ENCODE data around the gene INPP5F. TPM values are rescaled to one million over a fixed set of nuclear protein-coding genes. Genes with fewer than 3 reads are reported as not detected.
"Not testable (repeated sequence)": the region's sequence is repeated elsewhere in the genome, so short reads cannot be mapped to it uniquely, and the experiment has no call there.

INPP5F gene
- total and polyA plus RNA-seq, 2 donors (not counting 1 experiment from before 2014, with no cell fraction given): 11.2 to 37.5 TPM

DNA sequence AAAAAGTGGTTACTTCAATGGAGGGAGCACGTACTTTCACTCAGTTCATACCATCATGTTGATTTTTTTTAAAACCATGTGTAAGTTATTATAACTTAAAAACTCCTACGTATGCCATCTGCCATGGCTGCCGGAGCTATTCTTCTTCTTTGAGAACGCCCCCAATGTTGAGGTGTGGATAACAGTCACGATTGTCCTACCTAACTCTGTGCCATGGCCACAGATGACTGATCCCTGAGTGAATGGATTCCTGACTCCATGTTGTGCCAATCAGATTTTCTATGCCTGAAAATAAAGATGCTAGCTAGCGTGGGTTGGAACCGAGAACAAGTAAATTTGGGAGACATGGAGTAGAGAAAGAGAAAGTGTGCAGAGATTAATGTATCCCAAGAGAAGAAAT is 141.5 kb downstream of the INPP5F start:
- Histone ChIP-seq H2AFZ (ENCODE audit: insufficient read depth, low read depth, low read length, poor library complexity, severe bottlenecking) (no peak overlapping the region), H3K4me1 (ENCODE audit: control insufficient read depth in 2 of 2, insufficient read depth in 2 of 2, low read length in 2 of 2) (peaks cover 14 to 16% of the 10 kb centered on the region in 2 donors), H3K27ac (ENCODE audit: low read length in 2 of 2) (no peak overlapping the region), H3K9me3 (ENCODE audit: control extremely low read depth in 1 of 3, control insufficient read depth in 2 of 3, insufficient read depth in 1 of 3, low read length in 2 of 3) (peaks cover 1 to 8% (median 3%) of the 10 kb centered on the region in 3 donors), H3K79me2 (ENCODE audit: control insufficient read depth, insufficient read depth, low read length) (peaks cover 100% of the 10 kb centered on the region), H3K36me3 (replicated peaks in 1 of 2; ENCODE audit: control extremely low read depth in 1 of 2, control insufficient read depth in 1 of 2, extremely low read depth in 1 of 2, insufficient read depth in 2 of 2, low read length in 1 of 2) (peaks cover 0 to 4% of the 10 kb centered on the region in 2 experiments), H4K20me1 (ENCODE audit: control insufficient read depth, insufficient read depth, low read length, poor library complexity, severe bottlenecking) (peaks cover 65% of the 10 kb centered on the region), H3K9ac (ENCODE audit: low read length) (no peak overlapping the region), H3K4me2 (replicated peaks; ENCODE audit: low read depth, low read length, poor library complexity, severe bottlenecking) (no peak overlapping the region), H3K4me3 (ENCODE audit: control extremely low read depth in 1 of 5, extremely low read depth in 1 of 5, insufficient read depth in 1 of 5, low read depth in 2 of 5, low read length in 4 of 5) (no peak overlapping the region), H3K27me3 (replicated peaks in 1 of 4; ENCODE audit: control extremely low read depth in 1 of 4, control insufficient read depth in 3 of 4, insufficient read depth in 4 of 4, low read length in 3 of 4) (no peaks in the 10 kb centered on the region)
- DNase-seq (no peak), ATAC-seq (ENCODE audit: low read depth) (no peak)
- Mint-ChIP-seq H3K4me3 (no peak overlapping the region), H3K4me1 (peaks cover 41% of the 10 kb centered on the region), H3K27ac (no peak overlapping the region), H3K27me3 (no peaks in the 10 kb centered on the region), H3K9me3 (ENCODE audit: insufficient read depth) (peaks cover 3% of the 10 kb centered on the region)
- intact Hi-C loops (cut with micrococcal nuclease): no loop called here
- CTCF ChIA-PET: interaction anchor here (0.6 to 1.4 kb wide), 4 partner anchors 8 to 181 kb away, joined by 3 to 5 read pairs (median 3); no protein-coding TSS in a partner anchor
- WGBS (ENCODE audit: insufficient coverage): 94% methylated on average over 6 of the region's 7 CpGs
- POLR2A ChIA-PET: interaction anchor here (0.5 kb wide), 1 partner anchor 48 kb away, joined by 3 read pairs; no protein-coding TSS in a partner anchor
- no peak for TF ChIP-seq EZH2 (IDR thresholded peaks at IDR 0.05; ENCODE audit: borderline replicate concordance, insufficient read depth, low read depth, low read length, poor library complexity, severe bottlenecking)
- TF ChIP-seq, protein P1, sequence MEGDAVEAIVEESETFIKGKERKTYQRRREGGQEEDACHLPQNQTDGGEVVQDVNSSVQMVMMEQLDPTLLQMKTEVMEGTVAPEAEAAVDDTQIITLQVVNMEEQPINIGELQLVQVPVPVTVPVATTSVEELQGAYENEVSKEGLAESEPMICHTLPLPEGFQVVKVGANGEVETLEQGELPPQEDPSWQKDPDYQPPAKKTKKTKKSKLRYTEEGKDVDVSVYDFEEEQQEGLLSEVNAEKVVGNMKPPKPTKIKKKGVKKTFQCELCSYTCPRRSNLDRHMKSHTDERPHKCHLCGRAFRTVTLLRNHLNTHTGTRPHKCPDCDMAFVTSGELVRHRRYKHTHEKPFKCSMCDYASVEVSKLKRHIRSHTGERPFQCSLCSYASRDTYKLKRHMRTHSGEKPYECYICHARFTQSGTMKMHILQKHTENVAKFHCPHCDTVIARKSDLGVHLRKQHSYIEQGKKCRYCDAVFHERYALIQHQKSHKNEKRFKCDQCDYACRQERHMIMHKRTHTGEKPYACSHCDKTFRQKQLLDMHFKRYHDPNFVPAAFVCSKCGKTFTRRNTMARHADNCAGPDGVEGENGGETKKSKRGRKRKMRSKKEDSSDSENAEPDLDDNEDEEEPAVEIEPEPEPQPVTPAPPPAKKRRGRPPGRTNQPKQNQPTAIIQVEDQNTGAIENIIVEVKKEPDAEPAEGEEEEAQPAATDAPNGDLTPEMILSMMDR (IDR thresholded peaks at IDR 0.05): no peak

DNA sequence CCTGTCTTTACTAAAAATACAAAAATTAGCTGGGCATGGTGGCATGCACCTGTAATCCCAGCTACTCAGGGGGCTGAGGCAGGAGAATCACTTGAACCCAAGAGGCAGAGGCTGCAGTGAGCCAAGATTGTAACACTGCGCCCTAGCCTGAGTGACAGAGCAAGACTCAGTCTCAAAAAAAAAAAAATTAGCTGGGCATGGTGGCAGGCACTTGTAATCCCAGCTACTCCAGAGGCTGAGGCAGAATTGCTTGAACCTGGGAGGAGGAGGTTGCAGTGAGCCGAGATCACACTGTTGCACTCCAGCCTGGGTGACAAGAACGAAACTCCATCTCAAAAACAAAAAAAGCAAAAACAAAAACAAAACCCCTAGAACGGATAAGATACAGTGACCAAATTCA is 143.5 kb downstream of the INPP5F start:
- 100% methylated on average over 1 of the region's 4 CpGs for WGBS (ENCODE audit: insufficient coverage)
- H3K9me3 Mint-ChIP-seq (ENCODE audit: insufficient read depth); DNase-seq; H3K4me3 ChIP-seq (ENCODE audit: control extremely low read depth in 1 of 5, extremely low read depth in 1 of 5, insufficient read depth in 1 of 5, low read depth in 2 of 5, low read length in 4 of 5); H3K27me3 ChIP-seq (replicated peaks in 1 of 4; ENCODE audit: control extremely low read depth in 1 of 4, control insufficient read depth in 3 of 4, insufficient read depth in 4 of 4, low read length in 3 of 4); H3K9me3 ChIP-seq (ENCODE audit: control extremely low read depth in 1 of 3, control insufficient read depth in 2 of 3, insufficient read depth in 1 of 3, low read length in 2 of 3); H3K27ac ChIP-seq (ENCODE audit: low read length in 2 of 2); H3K36me3 ChIP-seq (replicated peaks in 1 of 2; ENCODE audit: control extremely low read depth in 1 of 2, control insufficient read depth in 1 of 2, extremely low read depth in 1 of 2, insufficient read depth in 2 of 2, low read length in 1 of 2); H3K4me3 Mint-ChIP-seq; H2AFZ ChIP-seq (ENCODE audit: insufficient read depth, low read depth, low read length, poor library complexity, severe bottlenecking); intact Hi-C loops (cut with micrococcal nuclease); ATAC-seq (ENCODE audit: low read depth); H3K27me3 Mint-ChIP-seq; H3K9ac ChIP-seq (ENCODE audit: low read length); H3K4me2 ChIP-seq (replicated peaks; ENCODE audit: low read depth, low read length, poor library complexity, severe bottlenecking); H3K27ac Mint-ChIP-seq: not testable (repeated sequence)
- peaks cover 54% of the 10 kb centered on the region for H4K20me1 ChIP-seq (ENCODE audit: control insufficient read depth, insufficient read depth, low read length, poor library complexity, severe bottlenecking)
- H3K4me1 ChIP-seq (ENCODE audit: control insufficient read depth in 2 of 2, insufficient read depth in 2 of 2, low read length in 2 of 2): peaks cover 22 to 28% of the 10 kb centered on the region in 2 donors
- POLR2A ChIA-PET: interaction anchor here (0.7 kb wide), 1 partner anchor 175 kb away, joined by 4 read pairs; no protein-coding TSS in a partner anchor
- peaks cover 79% of the 10 kb centered on the region for H3K79me2 ChIP-seq (ENCODE audit: control insufficient read depth, insufficient read depth, low read length)
- CTCF ChIA-PET: interaction anchor here (0.6 to 5.6 kb wide), 2 partner anchors 9 to 50 kb away, joined by 6 to 55 read pairs; no protein-coding TSS in a partner anchor
- H3K4me1 Mint-ChIP-seq: peaks cover 42% of the 10 kb centered on the region

Measured in B cell (primary cell).